SH-SY5Y (cell line): ENCODE results near the gene MAP2.

Source experiments
- GATA2 ChIP-seq: IDR thresholded peaks from 2 replicates; pipeline ENCODE4 v1.6.1; 2011; ENCODE audit warnings: mild to moderate bottlenecking, low read depth, low read length
- GATA3 ChIP-seq: IDR thresholded peaks from 2 replicates; pipeline ENCODE4 v1.6.1; 2011; ENCODE audit warnings: low read depth, mild to moderate bottlenecking, low read length, moderate library complexity

DNA sequence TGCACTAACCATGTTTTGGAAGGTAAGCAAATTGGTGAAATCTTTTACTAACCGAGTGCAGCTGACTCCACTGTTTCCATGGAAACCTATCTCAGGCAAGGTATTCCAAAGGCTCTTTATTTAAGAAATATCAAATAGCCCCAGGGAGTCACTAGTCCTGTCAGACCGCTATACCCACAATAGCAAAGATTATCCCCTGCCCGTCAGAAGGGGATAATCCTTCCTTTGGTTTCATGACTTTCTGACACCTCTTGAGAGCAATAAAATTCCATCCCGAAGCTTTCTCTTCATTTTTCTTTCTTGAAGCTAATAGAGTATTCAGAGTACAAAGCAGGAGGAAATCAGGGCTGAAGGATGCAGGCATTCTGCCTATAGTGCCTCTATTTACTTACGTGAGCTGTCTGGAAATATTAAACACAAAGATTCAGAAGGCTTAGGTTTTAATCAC, 34.7 kb upstream of the MAP2 start:
- TF ChIP-seq GATA3 (no peak), GATA2 (no peak)
